Thoracic aorta (tissue), 2 donors: ENCODE results near the gene TRIM72. TPM values are rescaled to one million over a fixed set of nuclear protein-coding genes. Genes with fewer than 3 reads are reported as not detected.
"Not testable (repeated sequence)": the region's sequence is repeated elsewhere in the genome, so short reads cannot be mapped to it uniquely, and the experiment has no call there.

Source experiments
- ATAC-seq: fragments of 150-250 bp; one replicate; pipeline ENCODE4 v1.8.0; 2017; ENCODE audit warnings: low read depth; ENCODE audit not compliant: insufficient number of reproducible peaks, low FRiP score
- DNase-seq: peaks from one replicate; pipeline ENCODE4 v3.0.0-alpha.2; 2020; ENCODE audit warnings: low spot score
- H3K27ac ChIP-seq, 2 donors: fragments of 200-600 bp; sonication (generic); 1 replicate in 1 of 2; 2 replicates in 1 of 2; pipeline ENCODE4 v1.5.1; 2016; ENCODE audit warnings: mild to moderate bottlenecking in 2 of 2, moderate library complexity in 2 of 2
- H3K27me3 ChIP-seq: fragments of 200-600 bp; sonication (generic); replicated peaks from 2 replicates; pipeline ENCODE4 v1.6.0; 2016; ENCODE audit warnings: mild to moderate bottlenecking; ENCODE audit not compliant: insufficient read depth
- H3K36me3 ChIP-seq: fragments of 200-600 bp; sonication (generic); one replicate; pipeline ENCODE4 v1.5.1; 2016
- H3K4me1 ChIP-seq, 2 donors: fragments of 200-600 bp; sonication (generic); 1 replicate in 1 of 2; 2 replicates in 1 of 2; pipeline versions ENCODE4 v1.5.1 to v1.6.0; 2016; ENCODE audit warnings: low read depth in 2 of 2, mild to moderate bottlenecking in 1 of 2; ENCODE audit not compliant: control insufficient read depth in 1 of 2
- H3K4me3 ChIP-seq: fragments of 200-600 bp; sonication (generic); 2 replicates; pipeline ENCODE4 v1.5.1; 2016; ENCODE audit warnings: mild to moderate bottlenecking
- H3K9me3 ChIP-seq: fragments of 200-600 bp; sonication (generic); 2 replicates; pipeline ENCODE4 v1.5.1; 2016
- total RNA-seq, 2 donors: library from RNA; depleted of rRNA; stranded (reverse); fragments of >200 nt; gene quantifications; one replicate each; pipeline versions ENCODE4 v1.1.0 to v1.2.3, GENCODE V29; 2016
- TF ChIP-seq, protein P1 (sequence below): fragments of 200-600 bp; sonication (generic); IDR thresholded peaks from one replicate; pipeline ENCODE4 v1.5.1; 2019; ENCODE audit warnings: antibody characterized with exemption

TRIM72 gene
- total RNA-seq, 2 donors from 2014 or later, result 0.07 TPM; not detected in 1

DNA sequence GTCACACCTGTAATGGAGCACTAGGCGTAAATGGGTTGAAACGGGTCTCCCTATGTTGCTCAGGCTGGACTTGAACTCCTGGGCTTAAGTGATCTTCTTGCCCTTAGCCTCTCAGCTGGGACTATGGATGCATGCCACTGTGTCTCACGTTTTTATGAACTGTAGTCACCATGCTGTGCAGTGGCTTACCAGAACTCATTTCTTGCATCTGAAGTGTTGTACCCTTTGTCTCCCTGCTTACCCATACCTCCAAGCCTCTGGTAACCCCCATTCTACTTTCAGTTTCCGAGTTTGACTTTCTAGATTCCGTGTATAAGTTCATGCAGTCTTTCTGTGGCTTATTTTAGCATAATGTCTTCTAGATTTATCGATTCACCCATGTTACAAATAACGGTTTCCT, 19.0 kb upstream of the TRIM72 start:
- Histone ChIP-seq H3K9me3 (no peaks in the 10 kb centered on the region), H3K27me3 (no peaks in the 10 kb centered on the region), H3K36me3 (peaks cover 54% of the 10 kb centered on the region), H3K4me3 (no peak overlapping the region), H3K27ac (no peak overlapping the region), H3K4me1 (no peaks in the 10 kb centered on the region)
- ATAC-seq (no peak), DNase-seq (no peak)
- TF ChIP-seq, protein P1, sequence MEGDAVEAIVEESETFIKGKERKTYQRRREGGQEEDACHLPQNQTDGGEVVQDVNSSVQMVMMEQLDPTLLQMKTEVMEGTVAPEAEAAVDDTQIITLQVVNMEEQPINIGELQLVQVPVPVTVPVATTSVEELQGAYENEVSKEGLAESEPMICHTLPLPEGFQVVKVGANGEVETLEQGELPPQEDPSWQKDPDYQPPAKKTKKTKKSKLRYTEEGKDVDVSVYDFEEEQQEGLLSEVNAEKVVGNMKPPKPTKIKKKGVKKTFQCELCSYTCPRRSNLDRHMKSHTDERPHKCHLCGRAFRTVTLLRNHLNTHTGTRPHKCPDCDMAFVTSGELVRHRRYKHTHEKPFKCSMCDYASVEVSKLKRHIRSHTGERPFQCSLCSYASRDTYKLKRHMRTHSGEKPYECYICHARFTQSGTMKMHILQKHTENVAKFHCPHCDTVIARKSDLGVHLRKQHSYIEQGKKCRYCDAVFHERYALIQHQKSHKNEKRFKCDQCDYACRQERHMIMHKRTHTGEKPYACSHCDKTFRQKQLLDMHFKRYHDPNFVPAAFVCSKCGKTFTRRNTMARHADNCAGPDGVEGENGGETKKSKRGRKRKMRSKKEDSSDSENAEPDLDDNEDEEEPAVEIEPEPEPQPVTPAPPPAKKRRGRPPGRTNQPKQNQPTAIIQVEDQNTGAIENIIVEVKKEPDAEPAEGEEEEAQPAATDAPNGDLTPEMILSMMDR, result no peak

DNA sequence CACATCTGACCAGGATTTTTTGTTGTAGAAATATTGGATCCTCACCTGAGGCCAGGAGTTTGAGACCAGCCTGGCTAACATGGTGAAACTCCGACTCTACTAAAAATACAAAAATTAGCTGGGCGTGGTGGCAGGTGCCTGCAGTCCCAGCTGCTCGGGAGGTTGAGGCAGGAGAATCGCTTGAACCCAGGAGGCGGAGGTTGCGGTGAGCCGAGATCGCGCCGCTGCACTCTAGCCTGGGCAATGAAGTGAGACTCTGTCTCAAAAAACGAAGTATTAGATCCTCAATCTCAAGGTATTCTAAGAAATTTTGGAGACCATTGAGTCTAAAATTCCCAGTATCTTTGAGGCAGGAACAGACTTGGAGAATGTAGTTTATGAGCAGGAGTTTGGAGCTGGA, 18.1 kb upstream of the TRIM72 start:
- DNase-seq, result not testable (repeated sequence)
- peaks cover 45% of the 10 kb centered on the region for H3K36me3 ChIP-seq

DNA sequence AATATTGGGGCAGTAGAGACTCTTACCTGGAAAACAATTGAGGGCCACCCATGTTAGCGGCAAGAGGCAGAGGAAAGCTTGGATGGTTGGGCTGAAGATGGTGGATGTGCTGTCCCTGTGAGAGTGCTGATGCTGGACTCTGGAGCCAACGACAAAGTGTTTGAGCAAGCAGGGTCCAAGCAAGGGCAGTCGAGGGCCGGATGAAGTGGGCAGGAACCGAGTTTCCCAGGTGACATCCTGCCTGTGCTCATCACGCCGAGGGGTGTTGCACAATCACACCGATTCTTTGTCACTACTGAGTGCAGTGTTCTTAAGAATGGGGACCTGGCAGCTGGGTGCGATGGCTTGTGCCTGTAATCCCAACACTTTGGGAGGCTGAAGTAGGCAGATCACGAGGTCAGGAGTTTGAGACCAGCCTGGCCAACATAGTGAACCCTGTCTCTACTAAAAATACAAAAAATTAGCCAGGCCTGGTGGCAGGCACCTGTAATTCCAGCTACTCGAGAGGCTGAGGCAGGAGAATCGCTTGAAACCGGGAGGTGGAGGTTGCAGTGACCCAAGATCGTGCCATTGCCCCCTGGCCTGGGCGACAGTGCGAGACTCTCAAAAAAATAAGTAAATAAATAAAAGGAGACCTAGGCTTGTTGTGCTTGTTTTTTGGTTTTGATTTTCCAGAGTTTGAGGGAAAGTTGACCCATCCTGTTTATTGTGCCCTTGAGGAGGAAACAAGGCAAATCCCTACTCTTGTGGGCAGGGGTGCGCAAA, 17.4 kb upstream of the TRIM72 start:
- Histone ChIP-seq H3K4me1 (peaks cover 0 to 7% of the 10 kb centered on the region in 2 donors), H3K27ac (no peak overlapping the region), H3K36me3 (peaks cover 40% of the 10 kb centered on the region), H3K27me3 (no peaks in the 10 kb centered on the region), H3K9me3 (no peaks in the 10 kb centered on the region), H3K4me3 (no peak overlapping the region)
- DNase-seq, result no peak
- TF ChIP-seq, protein P1, result no peak
- no peak for ATAC-seq

More for the DNA sequence above, 18.1 kb upstream of the TRIM72 start:
- not testable (repeated sequence) for H3K4me3 ChIP-seq, H3K27ac ChIP-seq, H3K4me1 ChIP-seq, H3K9me3 ChIP-seq, ATAC-seq, H3K27me3 ChIP-seq

DNA sequence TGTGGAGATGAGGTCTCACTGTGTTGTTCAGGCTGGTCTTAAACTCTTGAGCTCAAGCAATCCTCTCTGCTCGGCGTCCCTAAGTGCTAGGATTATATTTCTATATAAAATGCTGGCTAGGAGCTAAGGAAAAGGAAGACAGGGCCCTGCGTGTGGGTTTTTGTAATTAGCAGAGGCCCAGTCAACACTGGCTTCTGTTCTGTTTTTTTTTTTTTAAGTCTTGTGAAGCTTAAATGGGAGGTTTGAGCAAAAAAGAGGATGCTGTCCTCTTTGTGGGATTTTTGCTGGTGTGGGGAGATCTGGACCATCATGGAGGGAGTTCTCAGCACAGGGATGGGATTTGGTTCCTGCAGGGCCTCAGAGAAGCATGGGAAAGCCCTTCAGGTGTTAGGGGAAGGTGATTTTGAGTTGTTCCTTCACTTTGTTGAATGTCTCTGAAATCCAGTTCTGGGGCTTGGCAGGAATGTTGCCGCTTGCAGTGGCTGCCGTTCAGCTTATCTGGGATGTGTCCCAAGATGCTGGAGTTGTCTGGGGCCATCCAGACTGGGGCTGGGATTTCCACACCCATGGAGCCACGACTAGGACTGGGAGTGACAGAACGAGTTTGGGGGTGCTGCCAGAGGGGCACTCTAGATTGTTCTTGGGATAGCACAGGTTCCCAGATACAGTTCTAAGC, 15.6 kb upstream of the TRIM72 start:
- no peak for ATAC-seq

DNA sequence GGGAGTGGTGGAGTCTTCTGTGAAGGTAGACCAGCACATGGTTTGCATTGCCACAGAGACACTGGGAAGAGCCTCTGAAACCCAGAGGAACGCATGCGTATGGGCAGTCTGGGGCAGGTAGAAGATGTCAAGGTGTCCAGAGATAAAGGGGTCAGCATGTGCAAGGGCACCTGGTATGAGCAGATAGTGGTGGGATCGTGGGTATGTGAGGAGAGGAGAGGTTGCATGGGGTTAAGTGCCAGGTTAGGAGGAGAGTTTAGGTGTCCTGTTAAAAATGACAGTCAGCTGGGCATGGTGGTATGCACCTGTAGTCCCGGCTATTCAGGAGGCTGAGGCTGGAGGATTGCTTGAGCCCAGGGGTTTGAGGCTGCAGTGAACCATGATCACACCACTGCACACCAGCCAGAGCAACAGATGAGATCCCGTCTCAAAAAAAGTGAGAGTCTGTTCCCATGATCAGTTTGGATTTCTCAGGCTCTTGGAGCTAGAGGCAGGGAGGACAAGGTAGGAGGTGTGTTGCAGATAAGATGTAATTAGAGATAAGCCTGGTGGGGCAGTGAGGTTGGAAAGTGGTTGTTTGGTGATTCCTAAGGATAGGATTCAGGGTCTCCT, 14.4 kb upstream of the TRIM72 start:
- Histone ChIP-seq H3K9me3 (no peaks in the 10 kb centered on the region), H3K27me3 (no peaks in the 10 kb centered on the region), H3K4me3 (no peak overlapping the region), H3K36me3 (peaks cover 10% of the 10 kb centered on the region), H3K27ac (no peak overlapping the region), H3K4me1 (peaks cover 0 to 26% of the 10 kb centered on the region in 2 donors)
- DNase-seq (no peak), ATAC-seq (no peak)
- TF ChIP-seq, protein P1, result no peak

More for the DNA sequence above, 15.6 kb upstream of the TRIM72 start:
- no peak for DNase-seq
- Histone ChIP-seq H3K27me3 (no peaks in the 10 kb centered on the region), H3K36me3 (peaks cover 21% of the 10 kb centered on the region), H3K9me3 (no peaks in the 10 kb centered on the region), H3K4me1 (peaks cover 0 to 25% of the 10 kb centered on the region in 2 donors), H3K27ac (no peak overlapping the region), H3K4me3 (no peak overlapping the region)
- TF ChIP-seq, protein P1, result no peak

DNA sequence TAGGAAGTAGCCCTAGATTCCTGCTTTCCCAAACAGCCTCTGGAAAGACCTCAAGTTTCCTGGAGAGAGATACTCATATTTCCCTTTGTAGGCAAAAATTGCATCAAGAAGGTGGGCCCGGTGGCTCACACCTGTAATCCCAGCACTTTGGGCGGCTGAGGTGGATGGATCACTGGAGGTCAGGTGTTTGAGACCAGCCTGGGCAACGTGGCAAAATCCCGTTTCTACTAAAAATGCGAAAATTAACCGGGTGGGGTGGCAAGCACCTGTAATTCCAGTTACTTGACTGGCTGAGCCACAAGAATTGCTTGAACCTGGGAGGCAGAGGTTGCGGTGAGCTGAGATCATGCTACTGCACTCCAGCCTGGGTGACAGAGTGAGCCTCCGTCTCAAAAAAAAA, 13.8 kb upstream of the TRIM72 start:
- not testable (repeated sequence) for H3K9me3 ChIP-seq

More for the DNA sequence above, 13.8 kb upstream of the TRIM72 start:
- H3K4me1 ChIP-seq, result peaks cover 0 to 26% of the 10 kb centered on the region in 2 donors
- not testable (repeated sequence) for ATAC-seq, H3K36me3 ChIP-seq, H3K27me3 ChIP-seq, H3K27ac ChIP-seq, DNase-seq, H3K4me3 ChIP-seq
